Testis (tissue), 3 donors: ENCODE results near the gene SCN4A. TPM values are rescaled to one million over a fixed set of nuclear protein-coding genes. Genes with fewer than 3 reads are reported as not detected.
"Not testable (repeated sequence)": the region's sequence is repeated elsewhere in the genome, so short reads cannot be mapped to it uniquely, and the experiment has no call there.

ENCODE experiments used
- DNase-seq: peaks from one replicate; pipeline ENCODE4 v3.0.0-alpha.2; 2019
- H3K27ac ChIP-seq, 2 donors: fragments of 200-600 bp; sonication (generic); one replicate each; pipeline ENCODE4 v1.5.1; 2019
- H3K27me3 ChIP-seq: fragments of 200-600 bp; sonication (generic); one replicate; pipeline ENCODE4 v1.5.1; 2019
- H3K36me3 ChIP-seq: fragments of 200-600 bp; sonication (generic); one replicate; pipeline ENCODE4 v1.5.1; 2017; ENCODE audit warnings: low read depth; ENCODE audit errors: missing control alignments
- H3K4me1 ChIP-seq: fragments of 200-600 bp; sonication (generic); one replicate; pipeline ENCODE4 v1.5.1; 2019
- H3K4me3 ChIP-seq, 2 donors: fragments of 200-600 bp; sonication (generic); one replicate each; pipeline ENCODE4 v1.5.1; 2017 to 2019
- H3K9me3 ChIP-seq: fragments of 200-600 bp; sonication (generic); one replicate; pipeline ENCODE4 v1.5.1; 2017
- POLR2A ChIP-seq: fragments of 450-650 bp; IDR thresholded peaks from one replicate; pipeline ENCODE4 v1.6.1; 2017; ENCODE audit warnings: antibody characterized with exemption, mild to moderate bottlenecking, moderate library complexity
- WGBS, 2 donors: methylation state at CpG; one replicate each; pipeline ENCODE4 v1.1.5; 2018; 5-methylcytosine and 5-hydroxymethylcytosine counted together
- intact Hi-C: fragments of 100-400 bp; cut with DNase I; formaldehyde crosslinking; loops from one replicate; pipeline ENCODE4 v1.15.1; 2023; ENCODE audit warnings: low total_unique reads
- polyA plus RNA-seq: library from polyadenylated mRNA; stranded (reverse); fragments of 350-450 nt; fragmentation: Illumina TruSeq; extraction: RNeasy Lipid Tissue Mini Kit (QIAGEN cat#74804); gene quantifications from one replicate; pipeline ENCODE4 v1.2.3, GENCODE V29; 2014; ENCODE audit warnings: low read depth, low replicate concordance; ENCODE audit not compliant: insufficient read depth
- total RNA-seq, 2 donors: library from RNA; depleted of rRNA; stranded (reverse); fragments of >200 nt; gene quantifications; one replicate each; pipeline ENCODE4 v1.2.3, GENCODE V29; 2016
- TF ChIP-seq, protein P1 (sequence below), 3 experiments: fragments of 450-650 bp in 2 of 3; fragments of 200-600 bp in 1 of 3; sonication (generic) in 1 of 3; IDR thresholded peaks; one replicate each; pipeline ENCODE4 v1.5.1; 2016 to 2019; ENCODE audit warnings: antibody characterized with exemption in 3 of 3, mild to moderate bottlenecking in 2 of 3, moderate library complexity in 1 of 3

Gene SCN4A
- total and polyA plus RNA-seq, 3 donors from 2014 or later = 2.0 to 2.8 (median 2.3) TPM

DNA sequence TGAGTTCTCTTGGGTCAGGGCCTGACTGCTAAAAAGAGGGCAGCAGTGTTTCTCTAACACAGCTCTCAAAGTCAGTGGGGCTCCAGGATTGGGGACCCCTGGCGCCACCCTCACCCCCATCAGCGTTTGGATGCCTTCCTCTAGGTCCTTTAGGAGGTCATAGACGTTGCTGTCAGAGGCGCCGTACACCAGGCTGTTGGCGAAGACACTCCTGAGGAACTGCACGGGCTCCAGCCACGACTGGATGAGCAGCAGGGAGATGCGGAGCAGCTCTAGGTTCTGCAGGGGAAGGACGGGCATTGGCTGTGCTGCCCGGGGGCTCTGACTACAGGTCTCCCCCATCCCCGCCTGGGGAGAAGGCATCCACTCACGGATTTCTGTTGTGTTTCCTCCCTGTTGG, 55.1 kb downstream of the SCN4A start:
- 72 to 93% methylated on average over 10 to 13 of the region's 13 CpGs for WGBS, 2 donors

DNA sequence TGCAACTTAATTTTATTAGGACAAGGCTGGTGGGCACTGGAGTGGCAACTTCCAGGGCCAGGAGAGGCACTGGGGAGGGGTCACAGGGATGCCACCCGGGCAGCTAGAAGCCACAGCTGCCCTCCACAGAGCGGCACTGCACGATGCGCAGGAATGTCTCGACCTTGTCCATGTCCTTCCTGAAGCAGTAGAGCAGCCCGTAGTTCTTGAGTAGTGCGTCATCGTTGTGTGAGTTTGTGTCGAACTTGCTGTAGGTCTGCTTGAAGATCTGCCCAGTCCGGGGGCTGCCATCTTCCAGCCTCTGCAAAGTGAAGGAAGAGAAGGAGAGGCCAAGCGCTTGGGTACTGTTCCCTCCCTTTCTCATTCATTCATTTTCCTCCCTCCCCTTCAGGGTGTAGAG, 55.5 kb downstream of the SCN4A start:
- H3K9me3 ChIP-seq, H3K4me3 ChIP-seq, H3K27me3 ChIP-seq, H3K4me1 ChIP-seq, DNase-seq, H3K36me3 ChIP-seq, H3K27ac ChIP-seq: not testable (repeated sequence)
- 92 to 95% methylated on average over 11 of the region's 11 CpGs for WGBS, 2 donors
- intact Hi-C loops = loop anchor here (10.0 kb wide), 1 partner anchor 108 kb away; the partner anchor contains the start of gene ICAM2

More for the DNA sequence above, 55.1 kb downstream of the SCN4A start:
- no peaks in the 10 kb centered on the region for H3K36me3 ChIP-seq
- H3K27ac ChIP-seq = no peak overlapping the region
- H3K9me3 ChIP-seq = no peaks in the 10 kb centered on the region
- no peaks in the 10 kb centered on the region for H3K4me1 ChIP-seq
- DNase-seq = no peak
- TF ChIP-seq POLR2A = no peak
- TF ChIP-seq, protein P1, sequence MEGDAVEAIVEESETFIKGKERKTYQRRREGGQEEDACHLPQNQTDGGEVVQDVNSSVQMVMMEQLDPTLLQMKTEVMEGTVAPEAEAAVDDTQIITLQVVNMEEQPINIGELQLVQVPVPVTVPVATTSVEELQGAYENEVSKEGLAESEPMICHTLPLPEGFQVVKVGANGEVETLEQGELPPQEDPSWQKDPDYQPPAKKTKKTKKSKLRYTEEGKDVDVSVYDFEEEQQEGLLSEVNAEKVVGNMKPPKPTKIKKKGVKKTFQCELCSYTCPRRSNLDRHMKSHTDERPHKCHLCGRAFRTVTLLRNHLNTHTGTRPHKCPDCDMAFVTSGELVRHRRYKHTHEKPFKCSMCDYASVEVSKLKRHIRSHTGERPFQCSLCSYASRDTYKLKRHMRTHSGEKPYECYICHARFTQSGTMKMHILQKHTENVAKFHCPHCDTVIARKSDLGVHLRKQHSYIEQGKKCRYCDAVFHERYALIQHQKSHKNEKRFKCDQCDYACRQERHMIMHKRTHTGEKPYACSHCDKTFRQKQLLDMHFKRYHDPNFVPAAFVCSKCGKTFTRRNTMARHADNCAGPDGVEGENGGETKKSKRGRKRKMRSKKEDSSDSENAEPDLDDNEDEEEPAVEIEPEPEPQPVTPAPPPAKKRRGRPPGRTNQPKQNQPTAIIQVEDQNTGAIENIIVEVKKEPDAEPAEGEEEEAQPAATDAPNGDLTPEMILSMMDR (IDR thresholded peaks at IDR 0.05) = no peak
- no peak overlapping the region for H3K4me3 ChIP-seq
- no peaks in the 10 kb centered on the region for H3K27me3 ChIP-seq
- intact Hi-C loops = loop anchor here (10.0 kb wide), 1 partner anchor 107 kb away; the partner anchor contains the start of gene ICAM2

DNA sequence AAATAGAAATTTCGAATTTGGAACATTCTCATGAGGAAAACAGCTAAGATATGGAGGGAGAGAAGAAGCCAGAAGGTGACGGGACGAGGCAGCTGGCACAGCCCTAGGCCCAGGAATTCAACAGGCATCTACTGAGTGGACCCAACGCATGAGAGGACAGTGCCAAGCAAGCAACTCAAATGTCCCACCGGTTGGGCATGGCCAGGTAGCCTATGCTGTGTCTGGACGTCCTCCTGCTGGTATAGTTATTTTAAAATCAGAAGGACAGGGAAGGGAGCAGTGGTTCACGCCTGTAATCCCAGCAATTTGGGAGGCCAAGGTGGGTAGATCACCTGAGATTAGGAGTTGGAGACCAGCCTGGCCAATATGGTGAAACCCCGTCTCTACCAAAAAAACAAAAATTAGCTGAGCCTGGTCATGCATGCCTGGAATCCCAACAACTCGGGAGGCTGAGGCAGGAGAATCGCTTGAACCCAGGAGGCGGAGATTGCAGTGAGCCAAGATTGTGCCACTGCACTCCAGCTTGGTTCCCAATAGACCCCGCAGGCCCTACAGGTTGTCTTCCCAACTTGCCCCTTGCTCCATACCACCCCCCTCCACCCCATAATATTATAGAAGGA, 56.0 kb downstream of the SCN4A start:
- Histone ChIP-seq H3K9me3 (no peaks in the 10 kb centered on the region), H3K27me3 (no peaks in the 10 kb centered on the region), H3K4me1 (no peaks in the 10 kb centered on the region), H3K4me3 (no peak overlapping the region), H3K36me3 (no peaks in the 10 kb centered on the region), H3K27ac (no peak overlapping the region)
- 89 to 92% methylated on average over 12 of the region's 12 CpGs for WGBS, 2 donors
- TF ChIP-seq, protein P1 (IDR thresholded peaks at IDR 0.05) = no peak
- no peak for DNase-seq
- intact Hi-C loops = loop anchor here (10.0 kb wide), 1 partner anchor 108 kb away; the partner anchor contains the start of gene ICAM2

DNA sequence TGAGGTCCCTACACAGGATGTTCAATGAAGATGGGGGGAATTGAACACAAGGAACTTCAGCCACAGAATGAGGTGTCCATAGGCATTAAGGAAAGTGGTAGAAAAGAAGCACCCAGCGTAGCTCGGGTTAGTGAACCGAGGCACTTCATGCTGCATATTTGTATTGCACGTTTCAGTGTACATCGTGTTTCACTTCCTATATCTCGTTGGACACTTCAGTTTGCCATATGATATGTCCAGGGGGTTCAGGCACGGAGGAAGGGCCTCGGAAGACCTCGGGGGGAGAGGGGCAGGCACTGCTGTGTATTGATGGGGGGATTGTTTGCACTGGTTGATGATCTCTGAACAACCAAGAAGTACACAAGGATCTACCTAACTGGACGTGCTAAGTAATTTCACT, 57.0 kb downstream of the SCN4A start:
- not testable (repeated sequence) for H3K4me1 ChIP-seq, H3K9me3 ChIP-seq, DNase-seq, H3K27me3 ChIP-seq, H3K27ac ChIP-seq, H3K4me3 ChIP-seq, H3K36me3 ChIP-seq
- WGBS, 2 donors = 83 to 87% methylated on average over 10 of the region's 10 CpGs
- intact Hi-C loops = loop anchor here (10.0 kb wide), 1 partner anchor 109 kb away; the partner anchor contains the start of gene ICAM2

DNA sequence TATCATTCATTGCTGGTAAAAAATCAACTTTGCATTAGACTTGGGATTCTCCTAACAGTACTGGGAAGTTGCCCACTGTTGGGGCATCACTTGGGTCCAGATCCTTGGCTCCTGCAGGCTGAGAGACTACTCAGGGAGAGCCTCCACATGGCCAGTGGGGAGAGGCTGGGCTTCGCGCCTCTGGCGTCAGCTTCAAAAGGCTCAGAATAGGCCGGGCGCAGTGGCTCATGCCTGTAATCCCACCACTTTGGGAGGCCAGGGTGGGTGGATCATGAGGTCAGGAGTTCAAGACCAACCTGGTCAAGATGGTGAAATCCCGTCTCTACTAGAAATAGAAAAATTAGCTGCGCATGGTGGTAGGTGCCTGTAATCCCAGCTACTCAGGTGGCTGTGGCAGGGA, 58.2 kb downstream of the SCN4A start:
- intact Hi-C loops = loop anchor here (10.0 kb wide), 1 partner anchor 110 kb away; the partner anchor contains the start of gene ICAM2
- 90 to 94% methylated on average over 7 of the region's 7 CpGs for WGBS, 2 donors

More for the DNA sequence above, 58.2 kb downstream of the SCN4A start:
- H3K4me3 ChIP-seq = no peak overlapping the region
- no peaks in the 10 kb centered on the region for H3K9me3 ChIP-seq
- DNase-seq = no peak
- TF ChIP-seq, protein P1 (IDR thresholded peaks at IDR 0.05) = no peak
- TF ChIP-seq POLR2A = no peak
- H3K36me3 ChIP-seq = no peaks in the 10 kb centered on the region
- H3K4me1 ChIP-seq = no peaks in the 10 kb centered on the region
- no peak overlapping the region for H3K27ac ChIP-seq
- H3K27me3 ChIP-seq = no peaks in the 10 kb centered on the region
